Activated CD4-positive, alpha-beta memory T cell treated with anti-CD3 and anti-CD28 coated beads for 36 hours (primary cell): ENCODE data around the gene EEF1AKMT2. TPM values are rescaled to one million over a fixed set of nuclear protein-coding genes. Genes with fewer than 3 reads are reported as not detected.

Experiments used
- CTCF ChIA-PET: fragments of 350-600 bp; sonication (Branson Sonifier 250); formaldehyde crosslinking; loops from one replicate; lab custom pipeline; 2021; ENCODE audit warnings: antibody characterized with exemption, inconsistent platforms; lab: Charles Lee
- POLR2A ChIA-PET: fragments of 350-600 bp; sonication (Branson Sonifier 250); formaldehyde crosslinking; loops from one replicate; lab custom pipeline; 2021; ENCODE audit warnings: antibody characterized with exemption; lab: Charles Lee
- DNase-seq: peaks from one replicate; pipeline ENCODE4 v3.0.0-alpha.2; 2020
- H3K27ac Mint-ChIP-seq: one replicate; pipeline ENCODE4 v1.8.0; 2021; ENCODE audit warnings: mixed read lengths
- H3K27me3 Mint-ChIP-seq: one replicate; pipeline ENCODE4 v1.8.0; 2021; ENCODE audit warnings: mixed read lengths
- H3K36me3 Mint-ChIP-seq: one replicate; pipeline ENCODE4 v1.8.0; 2021; ENCODE audit warnings: mixed read lengths
- H3K4me1 Mint-ChIP-seq: one replicate; pipeline ENCODE4 v1.8.0; 2021; ENCODE audit warnings: low read depth, mixed read lengths
- H3K4me3 Mint-ChIP-seq: one replicate; pipeline ENCODE4 v1.8.0; 2021; ENCODE audit warnings: mild to moderate bottlenecking, mixed read lengths
- H3K9me3 Mint-ChIP-seq: one replicate; pipeline ENCODE4 v1.8.0; 2021; ENCODE audit warnings: mixed read lengths
- intact Hi-C: fragments of 100-400 bp; cut with micrococcal nuclease; formaldehyde crosslinking; loops from one replicate; pipeline ENCODE4 v1.15.1; 2023
- total RNA-seq, 2 experiments: library from RNA; stranded (reverse); gene quantifications; one replicate each; pipeline ENCODE4 v1.2.3, GENCODE V29; 2021

The EEF1AKMT2 gene
- total RNA-seq, 2 experiments from 2014 or later: 28.2 to 33.1 TPM

GRCh38 chr10:124728830-124729661 is 62.6 kb downstream of the EEF1AKMT2 start:
- no peaks in the 10 kb centered on the region for H3K27me3 Mint-ChIP-seq
- intact Hi-C loops: loop anchor here (1.0 kb wide), 1 partner anchor 10 kb away; no protein-coding TSS in a partner anchor
- CTCF ChIA-PET: interaction anchor here (1.1 to 8.5 kb wide), 7 partner anchors 10 to 40 kb away, joined by 3 to 115 read pairs (median 8); no protein-coding TSS in a partner anchor

GRCh38 chr10:124728071-124728829 is 63.4 kb downstream of the EEF1AKMT2 start:
- ChIA-PET POLR2A (interaction anchor here (1.2 to 9.6 kb wide), 4 partner anchors 10 to 39 kb away, joined by 3 to 138 read pairs (median 10); no protein-coding TSS in a partner anchor), CTCF (interaction anchor here (1.1 to 8.5 kb wide), 6 partner anchors 9 to 79 kb away, joined by 3 to 115 read pairs (median 6); no protein-coding TSS in a partner anchor)
- peaks cover 92% of the 10 kb centered on the region for H3K4me1 Mint-ChIP-seq
- H3K27ac Mint-ChIP-seq: peak overlapping the region; percentile 87
- peak; percentile 62 for DNase-seq
- peak overlapping the region; percentile 35 for H3K4me3 Mint-ChIP-seq
- H3K36me3 Mint-ChIP-seq: peaks cover 9% of the 10 kb centered on the region
- H3K27me3 Mint-ChIP-seq: no peaks in the 10 kb centered on the region
- H3K9me3 Mint-ChIP-seq: no peaks in the 10 kb centered on the region
- intact Hi-C loops: loop anchor here (1.0 kb wide), 1 partner anchor 9 kb away; no protein-coding TSS in a partner anchor

More at GRCh38 chr10:124728830-124729661, 62.6 kb downstream of the EEF1AKMT2 start:
- no peak for DNase-seq
- no peaks in the 10 kb centered on the region for H3K9me3 Mint-ChIP-seq
- POLR2A ChIA-PET: interaction anchor here (1.2 to 9.6 kb wide), 5 partner anchors 11 to 78 kb away, joined by 3 to 138 read pairs (median 6); no protein-coding TSS in a partner anchor
- H3K4me1 Mint-ChIP-seq: peaks cover 92% of the 10 kb centered on the region
- H3K27ac Mint-ChIP-seq: peak overlapping the region; percentile 87
- H3K36me3 Mint-ChIP-seq: peaks cover 12% of the 10 kb centered on the region
- H3K4me3 Mint-ChIP-seq: peak overlapping the region; percentile 35

GRCh38 chr10:124727361-124727960 is 64.2 kb downstream of the EEF1AKMT2 start:
- Mint-ChIP-seq H3K9me3 (no peaks in the 10 kb centered on the region), H3K36me3 (peaks cover 6% of the 10 kb centered on the region), H3K27me3 (no peaks in the 10 kb centered on the region), H3K4me1 (peaks cover 93% of the 10 kb centered on the region), H3K27ac (peak overlapping the region; percentile 87), H3K4me3 (no peak overlapping the region)
- POLR2A ChIA-PET: interaction anchor here (1.2 to 9.6 kb wide), 4 partner anchors 9 to 39 kb away, joined by 3 to 138 read pairs (median 10); no protein-coding TSS in a partner anchor
- DNase-seq: no peak
- CTCF ChIA-PET: interaction anchor here (1.2 to 8.5 kb wide), 4 partner anchors 9 to 79 kb away, joined by 3 to 115 read pairs (median 16); no protein-coding TSS in a partner anchor
- intact Hi-C loops: no loop called here

- DNase-seq: no peak
- no peak overlapping the region for H3K27ac Mint-ChIP-seq
- peaks cover 7% of the 10 kb centered on the region for H3K36me3 Mint-ChIP-seq
- POLR2A ChIA-PET: interaction anchor here (1.2 to 9.6 kb wide), 3 partner anchors 7 to 15 kb away, joined by 4 to 138 read pairs (median 46); no protein-coding TSS in a partner anchor
- H3K9me3 Mint-ChIP-seq: no peaks in the 10 kb centered on the region
- no peak overlapping the region for H3K4me3 Mint-ChIP-seq
- H3K4me1 Mint-ChIP-seq: peaks cover 98% of the 10 kb centered on the region
- CTCF ChIA-PET: interaction anchor here (1.1 to 4.8 kb wide), 4 partner anchors 10 to 37 kb away, joined by 3 to 56 read pairs (median 5); no protein-coding TSS in a partner anchor
- intact Hi-C loops: no loop called here
- no peaks in the 10 kb centered on the region for H3K27me3 Mint-ChIP-seq
Measured at GRCh38 chr10:124725791-124726190, 65.9 kb downstream of the EEF1AKMT2 start.

- peak; percentile 7 for DNase-seq
- no peaks in the 10 kb centered on the region for H3K27me3 Mint-ChIP-seq
- peaks cover 9% of the 10 kb centered on the region for H3K36me3 Mint-ChIP-seq
- intact Hi-C loops: no loop called here
- H3K4me1 Mint-ChIP-seq: peaks cover 97% of the 10 kb centered on the region
- H3K4me3 Mint-ChIP-seq: no peak overlapping the region
- no peaks in the 10 kb centered on the region for H3K9me3 Mint-ChIP-seq
- ChIA-PET CTCF (interaction anchor here (1.0 to 4.8 kb wide), 7 partner anchors 8 to 185 kb away, joined by 3 to 56 read pairs (median 4); no protein-coding TSS in a partner anchor), POLR2A (interaction anchor here (1.0 to 3.9 kb wide), 6 partner anchors 8 to 36 kb away, joined by 4 to 46 read pairs (median 16); no protein-coding TSS in a partner anchor)
- H3K27ac Mint-ChIP-seq: peak overlapping the region; percentile 97
Measured at GRCh38 chr10:124725171-124725631, 66.5 kb downstream of the EEF1AKMT2 start.

- Mint-ChIP-seq H3K27ac (peak overlapping the region; percentile 97), H3K4me3 (no peak overlapping the region), H3K9me3 (no peaks in the 10 kb centered on the region), H3K27me3 (no peaks in the 10 kb centered on the region), H3K4me1 (peaks cover 94% of the 10 kb centered on the region), H3K36me3 (peaks cover 7% of the 10 kb centered on the region)
- peak; percentile 12 for DNase-seq
- POLR2A ChIA-PET: interaction anchor here (1.0 to 3.9 kb wide), 6 partner anchors 9 to 35 kb away, joined by 3 to 46 read pairs (median 16); no protein-coding TSS in a partner anchor
- CTCF ChIA-PET: interaction anchor here (1.0 to 4.8 kb wide), 5 partner anchors 9 to 184 kb away, joined by 3 to 56 read pairs (median 4); no protein-coding TSS in a partner anchor
- intact Hi-C loops: no loop called here
Measured at GRCh38 chr10:124724279-124725027, 67.2 kb downstream of the EEF1AKMT2 start.

- Mint-ChIP-seq H3K4me3 (peak overlapping the region; percentile 40), H3K27me3 (no peaks in the 10 kb centered on the region), H3K4me1 (peaks cover 94% of the 10 kb centered on the region), H3K9me3 (no peaks in the 10 kb centered on the region), H3K36me3 (peaks cover 7% of the 10 kb centered on the region), H3K27ac (peak overlapping the region; percentile 97)
- CTCF ChIA-PET: interaction anchor here (1.0 to 4.8 kb wide), 7 partner anchors 8 to 183 kb away, joined by 4 to 56 read pairs (median 14); no protein-coding TSS in a partner anchor
- DNase-seq: no peak
- POLR2A ChIA-PET: interaction anchor here (0.9 to 3.9 kb wide), 11 partner anchors 10 to 37 kb away, joined by 3 to 46 read pairs (median 6); no protein-coding TSS in a partner anchor
- intact Hi-C loops: loop anchor here (1.0 kb wide), 3 partner anchors 9 to 35 kb away; no protein-coding TSS in a partner anchor
Measured at GRCh38 chr10:124723826-124724225, 67.9 kb downstream of the EEF1AKMT2 start.

GRCh38 chr10:124722798-124723783 is 68.6 kb downstream of the EEF1AKMT2 start:
- H3K4me1 Mint-ChIP-seq: peaks cover 94% of the 10 kb centered on the region
- ChIA-PET CTCF (interaction anchor here (0.7 to 4.8 kb wide), 15 partner anchors 9 to 304 kb away, joined by 3 to 56 read pairs (median 5); partner anchors contain the start of gene OAT), POLR2A (interaction anchor here (0.6 to 3.9 kb wide), 13 partner anchors 11 to 107 kb away, joined by 3 to 46 read pairs (median 5); no protein-coding TSS in a partner anchor)
- H3K36me3 Mint-ChIP-seq: peaks cover 7% of the 10 kb centered on the region
- DNase-seq: peak; percentile 87
- peak overlapping the region; percentile 97 for H3K27ac Mint-ChIP-seq
- H3K27me3 Mint-ChIP-seq: no peaks in the 10 kb centered on the region
- intact Hi-C loops: loop anchor here (1.0 kb wide), 3 partner anchors 10 to 34 kb away; no protein-coding TSS in a partner anchor
- H3K4me3 Mint-ChIP-seq: peak overlapping the region; percentile 43
- no peaks in the 10 kb centered on the region for H3K9me3 Mint-ChIP-seq
